ENCODE measurements around the gene SNX9. TPM values are rescaled to one million over a fixed set of nuclear protein-coding genes. Genes with fewer than 3 reads are reported as not detected.

SNX9 gene
- total and polyA plus RNA-seq, 12 donors, result 18.8 to 39.7 (median 31.2) TPM

DNA sequence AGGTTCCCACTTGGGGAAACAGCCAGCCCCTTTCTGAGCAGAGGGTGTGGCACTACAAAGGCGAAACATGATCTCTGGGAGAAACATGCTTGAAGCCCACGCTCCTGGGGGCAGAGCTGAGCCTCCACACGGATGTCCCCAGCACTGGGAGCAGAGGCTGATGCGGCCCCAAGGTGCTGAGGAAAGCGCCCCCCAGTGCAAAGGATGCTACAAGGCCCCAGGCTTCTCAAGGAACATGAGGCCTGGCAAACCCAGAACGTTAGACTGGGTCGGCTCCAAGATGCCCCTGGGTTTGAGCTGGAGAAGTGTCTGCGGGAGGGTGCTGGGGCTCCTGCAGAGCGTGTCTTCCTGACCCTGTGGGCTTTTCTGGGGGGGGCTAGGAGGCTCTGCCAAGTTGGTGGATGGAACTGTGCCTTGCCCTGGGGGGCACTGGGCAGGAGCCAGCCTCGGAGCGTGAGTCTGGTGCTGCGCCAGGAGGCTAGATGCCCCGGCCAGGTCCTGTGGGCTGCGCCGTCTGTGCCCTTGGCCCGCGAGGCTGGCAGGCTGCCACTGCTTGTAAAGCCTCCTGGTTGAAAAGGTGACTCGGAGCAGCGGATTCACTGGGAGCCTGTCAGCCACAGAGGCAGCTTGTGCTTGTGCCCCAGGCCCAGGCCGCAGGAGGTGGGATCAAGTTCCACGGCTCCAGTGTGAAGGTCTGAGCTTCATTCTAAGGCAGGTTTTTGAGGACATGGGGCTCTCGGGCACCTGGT, 166.7 kb downstream of the SNX9 start:
- H3K27ac ChIP-seq, result peak overlapping the region in 7 of 10 donors; percentile 6 to 69 (median 47)
- WGBS, 2 donors, result 42 to 52% methylated on average over 22 of the region's 22 CpGs
- no peaks in the 10 kb centered on the region for H3K27me3 ChIP-seq
- H3K36me3 ChIP-seq, result no peaks in the 10 kb centered on the region
- H3K9me3 ChIP-seq, result no peaks in the 10 kb centered on the region
- TF ChIP-seq CTCF (IDR thresholded peaks at IDR 0.05), result no peak
- peak; percentile 63 to 82 for DNase-seq
- intact Hi-C loops (cut with DNase I), result loop anchor here in 2 of 10 donors (5.0 to 10.0 kb wide), 2 partner anchors 45 to 83 kb away; no protein-coding TSS in a partner anchor
- ATAC-seq, result peak; percentile 64 to 90 (median 83)
- H3K4me3 ChIP-seq, result no peak overlapping the region
- peaks cover 7 to 44% (median 21%) of the 10 kb centered on the region in 9 donors for H3K4me1 ChIP-seq

DNA sequence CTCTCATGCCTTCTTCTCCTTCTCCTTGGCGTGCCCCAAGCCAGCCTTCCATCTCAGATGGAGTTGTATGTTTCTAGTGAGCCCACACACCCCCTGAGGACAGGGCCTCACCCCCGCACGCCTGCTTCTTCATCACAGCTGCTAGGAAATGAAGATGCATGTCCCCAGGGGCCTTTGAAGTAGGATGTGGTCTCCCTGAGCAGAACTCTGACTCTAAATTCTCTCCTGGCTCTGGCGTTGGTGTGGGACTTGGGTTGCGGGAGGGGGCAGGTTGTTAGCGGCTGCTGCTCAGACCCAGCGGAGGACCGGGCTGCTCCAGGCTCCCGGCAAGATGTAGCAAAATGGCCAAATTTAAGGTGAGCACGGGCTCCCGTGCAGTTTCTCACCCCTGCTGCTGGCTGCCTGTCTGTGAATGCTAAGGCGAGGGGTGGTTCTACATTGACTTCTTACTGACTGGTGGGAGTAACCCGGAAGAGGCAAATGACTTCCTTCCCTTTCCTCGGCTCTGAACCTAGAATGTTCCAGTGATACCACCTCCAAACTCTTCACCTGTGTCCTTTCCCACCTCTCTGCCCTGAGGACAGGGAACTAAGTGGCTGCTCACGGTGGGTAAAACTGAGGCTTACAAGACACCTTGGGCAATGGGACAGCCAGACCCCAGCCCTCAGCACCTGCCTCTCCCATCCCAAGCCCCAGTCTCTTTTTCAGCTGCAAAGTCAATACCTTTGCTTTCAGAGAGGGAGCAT, 167.4 kb downstream of the SNX9 start:
- intact Hi-C loops (cut with DNase I), result no loop called here
- H3K4me1 ChIP-seq, result peaks cover 7 to 43% (median 21%) of the 10 kb centered on the region in 9 donors
- H3K4me3 ChIP-seq, result no peak overlapping the region
- H3K9me3 ChIP-seq, result no peaks in the 10 kb centered on the region
- peak in 3 of 8 donors; percentile 12 to 23 (median 13) for ATAC-seq
- WGBS, 2 donors, result 73 to 77% methylated on average over 15 of the region's 15 CpGs
- no peaks in the 10 kb centered on the region for H3K27me3 ChIP-seq
- peak overlapping the region in 7 of 10 donors; percentile 6 to 69 (median 47) for H3K27ac ChIP-seq
- H3K36me3 ChIP-seq, result no peaks in the 10 kb centered on the region
- DNase-seq, result no peak
- TF ChIP-seq CTCF (IDR thresholded peaks at IDR 0.05), result no peak

DNA sequence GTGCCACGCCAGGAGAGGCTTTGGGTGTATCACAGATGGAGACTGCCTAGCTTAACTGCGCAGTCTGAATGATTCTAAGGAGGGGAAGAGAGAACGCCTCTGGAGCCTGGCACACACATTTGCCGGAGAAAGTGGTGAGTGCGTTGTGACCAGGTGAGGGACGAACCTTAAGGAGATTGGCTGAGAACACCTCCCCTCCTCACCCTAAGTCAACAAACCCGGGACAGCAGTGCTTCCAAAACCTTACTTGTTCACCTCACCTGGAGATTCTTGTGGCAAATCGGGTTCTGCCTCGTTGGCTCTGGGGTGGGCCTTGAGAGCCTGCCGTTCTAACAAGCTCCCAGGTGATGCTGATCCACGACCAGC, 168.0 kb downstream of the SNX9 start:
- H3K27me3 ChIP-seq, result no peaks in the 10 kb centered on the region
- intact Hi-C loops (cut with DNase I), result no loop called here
- no peak for TF ChIP-seq CTCF (IDR thresholded peaks at IDR 0.05)
- ATAC-seq (no peak), DNase-seq (no peak)
- H3K4me3 ChIP-seq, result no peak overlapping the region
- no peaks in the 10 kb centered on the region for H3K9me3 ChIP-seq
- no peaks in the 10 kb centered on the region for H3K36me3 ChIP-seq
- H3K27ac ChIP-seq, result peak overlapping the region in 1 of 10 donors; percentile 69
- peaks cover 7 to 43% (median 21%) of the 10 kb centered on the region in 9 donors for H3K4me1 ChIP-seq
- WGBS, 2 donors, result 95 to 96% methylated on average over 11 of the region's 11 CpGs

DNA sequence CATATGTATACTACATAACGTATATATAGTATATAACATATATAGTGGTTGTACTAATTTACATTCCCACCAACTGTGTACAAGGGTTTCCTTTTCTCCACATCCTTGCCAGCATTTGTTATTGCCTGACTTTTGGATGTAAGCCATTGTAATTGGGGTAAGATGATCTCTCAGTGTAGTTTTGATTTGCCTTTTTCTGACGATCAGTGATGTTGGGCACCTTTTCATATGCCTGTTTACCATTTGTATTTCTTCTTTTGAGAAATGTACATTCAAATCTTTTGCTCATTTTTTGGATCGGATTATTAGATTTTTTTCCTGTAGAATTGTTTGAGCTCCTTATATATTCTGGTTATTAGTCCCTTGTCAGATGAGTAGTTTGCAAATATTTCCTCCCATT, 170.0 kb downstream of the SNX9 start:
- H3K9me3 ChIP-seq, result no peaks in the 10 kb centered on the region
- DNase-seq (no peak), ATAC-seq (no peak)
- H3K27ac ChIP-seq, result no peak overlapping the region
- WGBS, 2 donors, result 63 to 71% methylated on average over 3 of the region's 3 CpGs
- intact Hi-C loops (cut with DNase I), result no loop called here
- TF ChIP-seq CTCF (IDR thresholded peaks at IDR 0.05), result no peak
- no peak overlapping the region for H3K4me3 ChIP-seq
- H3K27me3 ChIP-seq, result no peaks in the 10 kb centered on the region
- H3K36me3 ChIP-seq, result no peaks in the 10 kb centered on the region
- peaks cover 7 to 39% (median 21%) of the 10 kb centered on the region in 9 donors for H3K4me1 ChIP-seq

All from heart right ventricle (tissue), 16 donors.